GM18499 (cell line): ENCODE data around the gene PLCD3.

Experiments
- ATAC-seq: cut with Tn5 transposase; IDR thresholded peaks from one replicate; pipeline ENCODE4 v1.9.1; 2021; ENCODE audit warnings: moderate number of reproducible peaks; ENCODE audit not compliant: insufficient read depth, unreplicated experiment

PLCD3 gene

DNA sequence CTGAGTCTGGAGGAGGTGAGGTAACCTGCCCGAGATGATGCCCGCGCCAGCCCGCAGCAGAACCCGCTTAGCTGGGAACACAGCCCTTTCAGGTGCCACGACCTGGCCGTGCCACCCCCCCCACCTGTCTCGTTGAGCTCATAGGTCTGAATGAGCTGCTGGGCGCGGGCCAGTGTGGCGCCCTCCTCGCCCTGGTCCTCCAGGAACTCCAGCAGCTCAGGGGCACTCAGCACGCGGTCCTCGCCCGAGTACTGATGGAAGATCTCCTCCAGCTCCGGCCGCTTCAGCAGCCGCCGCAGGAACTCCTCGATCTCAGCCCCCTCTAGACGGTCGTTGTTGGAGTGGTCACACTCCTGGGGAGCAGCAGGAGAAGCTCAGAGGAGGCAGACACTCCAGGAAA is 13.6 kb downstream of the PLCD3 start:
- no peak for ATAC-seq

DNA sequence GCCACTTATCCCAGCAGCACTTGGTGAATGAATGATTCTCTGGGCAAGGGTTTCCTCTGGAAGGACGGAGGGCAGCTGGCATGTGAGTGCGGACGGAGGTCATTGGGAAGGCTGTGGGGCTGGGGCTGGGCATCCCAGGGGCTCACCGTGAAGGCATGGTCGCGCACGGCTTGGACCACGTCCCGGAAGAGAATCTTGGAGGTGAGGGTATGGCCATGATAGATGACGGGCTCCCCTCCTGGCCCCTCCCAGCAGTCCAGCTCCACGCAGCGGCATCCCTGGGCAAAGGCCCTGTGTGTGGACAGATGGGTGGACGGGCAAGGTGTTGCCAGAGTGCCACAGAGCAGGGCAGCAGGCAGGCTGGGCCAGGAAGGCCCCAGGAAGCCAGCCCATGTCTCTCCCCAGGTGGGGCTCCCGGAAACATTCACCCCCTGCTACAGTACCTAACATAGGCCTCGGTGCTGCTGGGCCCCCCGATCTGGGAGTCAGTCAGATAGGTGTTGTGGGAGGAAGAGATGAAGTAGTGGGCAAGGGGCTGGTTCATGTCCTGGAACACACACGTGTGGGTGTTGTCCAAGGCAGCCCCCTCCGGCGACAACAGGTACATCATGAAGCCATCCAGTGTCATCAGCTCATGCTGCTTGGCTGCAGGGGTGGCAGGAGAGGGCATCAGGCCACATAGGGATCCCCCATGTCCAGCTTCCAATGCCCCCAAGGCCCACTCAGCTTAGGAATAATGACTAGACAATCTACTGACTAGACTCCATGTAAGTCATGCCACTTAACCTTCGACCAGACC is 14.3 kb downstream of the PLCD3 start:
- no peak for ATAC-seq

DNA sequence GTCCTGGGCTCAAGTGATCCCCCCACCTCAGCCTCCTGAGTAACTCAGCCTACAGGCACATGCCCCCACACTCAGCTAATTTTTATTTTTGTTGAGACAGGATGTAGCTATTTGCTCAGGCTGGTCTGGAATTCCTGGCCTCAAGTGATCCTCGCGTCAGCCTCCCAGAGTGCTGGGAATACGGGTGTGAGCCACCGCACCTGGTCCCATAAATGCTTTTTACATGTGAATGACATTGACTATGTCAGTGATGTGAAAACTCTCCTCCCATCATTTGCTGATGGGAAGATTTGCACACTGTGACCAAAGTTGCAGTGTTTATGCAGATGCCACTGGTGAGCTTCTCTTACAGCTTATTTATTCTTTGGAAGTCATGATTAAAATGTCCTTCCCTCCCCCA is 15.0 kb downstream of the PLCD3 start:
- ATAC-seq = no peak

DNA sequence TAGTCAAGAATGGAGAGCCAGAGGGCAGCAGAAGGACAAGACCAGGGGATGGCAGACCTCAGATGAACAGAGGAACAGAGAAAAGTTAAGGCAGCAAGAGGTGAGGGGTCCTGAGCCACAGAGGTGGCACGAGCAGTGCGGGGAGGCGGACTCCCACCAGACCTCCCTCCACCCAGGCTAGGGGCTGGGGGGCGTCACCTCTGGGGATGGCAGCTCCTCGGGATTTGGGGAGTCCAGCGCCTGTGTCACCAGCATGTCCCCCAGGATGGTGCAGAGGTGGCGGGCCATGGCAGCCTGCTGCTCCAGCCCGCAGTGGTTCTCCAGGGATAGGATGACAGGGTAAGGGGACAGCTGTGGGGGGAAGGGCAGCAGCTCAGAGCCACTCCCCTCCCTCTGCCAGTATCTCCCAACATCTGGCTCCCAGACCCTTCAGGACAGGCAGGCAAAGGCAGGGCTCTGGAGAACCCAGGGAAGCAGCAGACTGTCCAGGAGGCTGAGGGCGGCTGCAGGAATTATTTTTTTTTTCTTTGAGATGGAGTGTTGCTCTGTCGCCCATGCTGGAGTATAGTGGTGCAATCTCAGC is 15.8 kb downstream of the PLCD3 start:
- no peak for ATAC-seq

DNA sequence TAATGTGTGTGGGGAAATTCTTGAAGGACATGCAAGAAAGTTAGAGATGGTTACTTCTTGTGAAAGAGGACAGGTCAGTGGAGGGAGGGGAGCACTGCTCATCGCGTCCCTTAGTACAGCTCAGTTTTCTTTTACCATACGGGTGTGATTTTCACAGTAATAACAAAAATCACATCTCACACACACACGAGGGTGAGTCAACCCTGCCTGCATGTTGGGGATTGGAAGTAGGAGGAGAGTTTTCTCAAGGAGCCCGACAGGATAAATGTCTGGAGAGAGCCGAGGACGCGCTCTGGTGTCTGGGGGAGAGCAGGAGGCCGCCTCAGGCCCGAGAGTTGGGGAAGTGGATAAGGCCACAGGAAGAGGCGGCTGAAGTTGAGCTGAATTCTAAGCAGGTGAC is 16.4 kb downstream of the PLCD3 start:
- ATAC-seq = no peak

DNA sequence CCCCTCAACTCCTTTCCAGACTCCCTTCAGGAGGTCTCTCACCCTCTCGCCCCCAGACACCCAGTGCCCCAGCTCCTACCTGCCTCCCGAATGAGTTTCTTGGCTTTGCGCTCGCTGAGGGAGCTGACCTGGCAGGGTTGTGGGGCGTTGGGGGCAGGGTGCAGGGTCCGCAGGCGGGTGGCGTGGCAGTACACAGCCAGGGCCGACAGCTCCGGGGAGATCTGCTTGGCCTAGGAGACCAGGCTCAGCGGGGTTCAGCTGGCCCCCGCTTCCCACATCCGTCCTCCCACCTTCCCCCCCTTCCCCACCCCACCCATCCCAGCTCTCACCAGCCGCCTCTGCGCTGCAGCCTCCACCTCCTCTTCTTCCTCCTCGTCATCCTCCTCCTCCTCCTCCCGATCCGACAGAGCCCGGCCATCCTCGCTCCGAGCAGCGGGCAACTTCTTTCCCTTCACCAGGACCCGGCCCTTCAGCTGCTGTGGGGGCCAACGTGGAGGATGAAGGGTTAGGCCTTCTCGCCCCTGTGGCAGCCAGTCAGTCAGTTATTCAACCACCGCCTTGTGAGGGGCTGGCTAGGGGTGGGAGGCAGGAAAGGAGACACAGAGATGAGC is 17.2 kb downstream of the PLCD3 start:
- ATAC-seq = no peak

DNA sequence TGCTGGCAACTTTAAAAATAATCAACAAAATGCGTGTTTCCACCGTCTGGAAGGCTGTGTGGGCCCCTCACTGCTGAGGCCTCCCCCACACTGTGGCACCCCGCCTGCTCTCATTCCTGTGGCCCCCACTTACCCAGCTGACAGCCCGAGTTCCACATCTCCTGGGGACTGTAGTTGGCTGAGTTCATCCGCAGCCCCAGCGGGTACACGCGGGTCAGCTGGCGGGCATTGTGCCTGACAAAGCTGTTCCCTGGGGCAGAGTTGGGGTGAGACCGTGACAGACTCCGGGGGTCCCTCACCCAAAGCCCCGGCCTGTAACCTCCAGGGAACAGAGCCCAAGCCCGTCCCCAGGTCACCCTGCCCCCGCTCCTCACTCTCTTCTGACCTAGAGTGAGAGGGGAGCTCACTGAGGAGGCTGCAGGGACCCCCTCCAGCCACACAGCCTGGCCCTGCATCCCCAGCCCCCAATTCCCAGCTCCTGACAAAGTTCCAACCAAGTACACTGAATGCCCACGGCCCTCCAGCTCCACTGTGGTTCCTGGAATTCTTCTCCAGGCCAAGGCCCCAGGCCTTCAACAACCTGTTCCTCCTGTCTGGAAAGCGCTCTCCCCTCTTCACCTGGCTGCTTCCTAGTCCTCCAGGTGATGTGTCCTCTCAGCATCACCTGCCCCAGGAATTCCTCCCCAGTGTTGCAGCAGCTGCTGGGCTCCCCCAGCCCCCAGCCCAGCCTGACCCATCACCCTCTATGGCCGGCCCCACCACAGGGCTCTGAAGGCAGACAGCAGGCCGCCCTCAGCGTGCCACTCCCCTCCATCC is 18.0 kb downstream of the PLCD3 start:
- ATAC-seq = no peak

DNA sequence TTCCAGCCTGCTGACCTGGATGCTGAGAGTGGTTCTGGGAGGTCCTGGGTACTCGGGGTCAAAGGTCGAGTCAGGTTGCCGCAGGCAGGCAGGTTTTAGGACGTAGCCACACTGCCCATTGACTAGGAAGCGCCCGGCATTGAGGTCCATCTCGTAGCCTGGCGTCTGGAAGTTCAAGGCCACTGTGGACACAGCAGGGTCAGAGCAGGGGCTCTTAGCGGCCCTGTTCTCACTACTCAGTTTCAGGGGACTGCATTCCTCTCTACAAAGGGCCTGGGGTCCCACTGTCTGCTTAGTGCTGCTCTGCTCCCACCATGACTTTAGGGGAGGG is 18.9 kb downstream of the PLCD3 start:
- no peak for ATAC-seq

DNA sequence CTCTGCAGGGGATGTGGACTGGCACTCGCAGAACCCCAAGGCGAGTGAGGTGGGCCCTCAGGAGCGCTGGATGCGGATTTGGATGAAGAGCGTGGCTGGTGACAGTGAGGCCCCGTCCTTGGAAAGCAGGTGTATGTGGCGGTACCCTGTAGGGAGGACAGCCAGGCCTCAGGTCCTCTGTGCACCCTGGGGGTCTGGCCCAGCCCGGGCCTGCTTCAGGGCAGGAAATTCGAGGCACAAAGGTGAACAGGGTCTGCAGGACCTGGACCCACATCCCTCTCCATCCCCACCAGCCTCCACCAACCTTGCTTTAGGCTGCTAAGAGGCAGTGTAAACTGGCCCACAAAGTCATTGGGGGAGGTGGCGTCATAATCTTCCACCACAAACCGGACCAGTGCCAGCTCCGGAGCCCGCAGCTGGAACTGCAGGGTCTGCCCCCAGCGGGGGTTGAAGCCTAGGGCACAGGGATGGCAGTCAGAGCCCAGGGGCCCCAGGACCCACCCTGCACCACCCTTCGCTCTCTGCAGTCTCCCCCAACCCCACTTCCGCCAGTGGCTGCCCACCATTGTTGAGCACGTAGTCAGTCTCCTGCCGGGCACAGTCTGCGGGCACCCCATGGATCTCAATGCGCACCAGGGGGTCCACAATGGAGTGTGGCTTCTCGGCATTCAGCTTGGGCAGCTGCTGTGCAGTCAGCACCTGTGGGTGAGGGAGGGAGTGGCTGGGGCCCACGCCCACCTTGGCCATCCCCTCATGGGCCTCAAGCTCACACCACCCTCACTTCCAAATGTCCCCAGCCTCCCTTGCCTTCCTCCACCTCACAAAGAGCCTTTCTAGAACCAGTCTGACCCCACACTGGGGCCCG is 19.5 kb downstream of the PLCD3 start:
- ATAC-seq = no peak

DNA sequence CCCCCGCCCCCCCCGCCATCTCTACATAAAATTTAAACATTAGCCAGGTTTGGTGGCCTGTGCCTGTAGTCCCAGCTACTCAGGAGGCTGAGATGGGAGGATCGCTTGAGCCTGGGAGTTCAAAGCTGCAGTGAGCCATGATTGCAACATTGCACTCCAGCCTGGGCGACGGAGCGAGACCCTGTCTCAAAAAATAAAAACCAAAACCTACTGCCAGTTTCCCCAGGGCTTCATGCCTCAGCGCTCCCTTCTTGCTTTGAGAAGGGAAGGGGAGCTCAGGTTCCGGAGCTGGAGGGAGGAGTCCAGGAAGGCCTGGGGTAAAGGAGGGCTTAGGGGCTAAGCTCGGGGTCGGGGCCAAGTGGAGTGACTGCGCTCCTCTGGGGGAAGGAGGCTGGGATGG is 20.5 kb downstream of the PLCD3 start:
- ATAC-seq = no peak

DNA sequence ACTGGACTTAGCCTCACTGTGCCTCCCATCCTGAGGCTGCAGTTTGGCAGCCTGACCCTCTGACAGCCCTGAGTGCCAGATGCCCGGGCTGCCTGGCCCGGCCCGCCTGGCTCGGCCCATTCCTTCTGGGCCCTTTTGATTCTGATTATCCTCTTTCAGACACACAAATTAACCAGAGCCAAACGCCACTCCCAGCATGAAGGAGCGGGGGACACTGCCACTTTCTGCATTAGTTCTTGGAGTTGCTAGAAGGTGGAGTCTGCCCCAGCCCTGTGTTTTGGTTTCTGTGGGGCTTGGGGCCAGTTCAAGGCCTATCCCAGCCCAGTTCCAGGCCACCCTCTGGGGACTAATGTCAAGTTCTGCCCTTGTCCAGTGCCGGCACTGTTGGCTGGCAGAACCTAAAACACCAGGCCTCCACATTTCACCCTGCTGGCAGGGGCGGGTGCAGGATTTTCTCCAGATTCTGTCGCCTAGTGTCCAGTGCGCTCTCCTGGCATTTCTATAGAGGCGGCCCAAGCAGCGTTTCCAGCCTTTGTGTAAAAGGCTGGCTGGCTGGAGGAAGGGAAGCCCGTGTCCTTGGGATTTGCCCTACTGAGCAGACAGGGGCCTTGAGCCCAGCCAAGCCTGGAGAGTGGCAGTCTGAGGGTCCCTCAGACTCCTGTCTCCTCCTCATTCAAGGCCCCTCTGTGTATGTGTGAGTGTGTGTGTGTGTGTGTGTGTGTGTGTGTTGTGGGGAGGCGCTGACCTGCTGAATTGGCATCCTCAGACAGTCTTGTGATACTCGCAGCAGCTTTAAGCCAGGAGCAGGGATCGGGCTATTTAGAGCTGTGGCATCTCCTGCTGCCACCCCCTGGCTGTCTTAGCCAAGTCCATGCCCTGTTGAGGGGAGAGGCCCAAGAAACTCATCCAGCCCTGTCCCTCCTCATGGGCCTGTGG is 21.4 kb downstream of the PLCD3 start:
- no peak for ATAC-seq

DNA sequence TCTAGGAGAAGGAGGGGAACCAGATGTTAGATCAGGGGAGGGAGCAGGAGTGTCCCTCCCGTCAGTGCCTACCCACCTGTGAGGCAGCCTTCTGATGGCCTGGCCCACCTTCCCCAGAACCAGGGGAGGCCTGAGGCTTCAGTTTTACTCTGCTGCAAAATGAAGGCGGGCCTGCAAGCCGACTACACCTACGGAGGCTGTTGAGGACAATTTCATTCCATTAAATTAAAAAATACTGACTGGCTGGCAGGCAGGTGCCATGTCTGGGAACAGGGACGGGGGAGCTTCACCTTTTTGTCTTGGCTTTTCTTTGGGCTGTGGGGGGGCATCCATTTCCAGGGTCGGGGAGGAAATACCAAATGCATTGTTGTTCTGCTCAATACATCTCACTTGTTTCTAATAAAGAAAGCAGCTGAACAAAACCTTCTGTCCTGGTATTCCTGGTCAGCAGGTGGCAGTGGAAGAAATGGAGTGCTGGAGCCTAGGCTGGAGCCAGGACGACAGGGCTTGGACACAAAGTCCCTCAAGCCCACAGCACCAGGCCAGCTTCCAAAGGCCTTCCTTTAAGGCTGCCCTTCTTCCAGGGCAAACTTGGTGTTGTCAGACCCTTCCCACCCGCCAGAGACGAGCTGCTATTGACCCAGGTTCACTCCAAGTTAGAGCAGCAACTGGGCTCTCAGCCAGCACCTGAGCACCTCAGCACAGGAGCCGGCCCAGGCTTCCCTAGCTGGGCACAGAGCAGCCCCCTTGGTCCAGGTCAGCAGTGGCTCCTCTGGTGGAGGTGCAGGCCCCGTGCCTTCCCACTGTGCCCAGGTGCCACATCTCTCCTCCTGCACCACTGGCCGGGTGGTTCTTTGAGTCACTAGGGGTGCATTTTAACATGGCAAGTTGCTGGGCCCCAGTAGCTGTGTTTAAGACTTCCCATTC is 23.5 kb downstream of the PLCD3 start:
- no peak for ATAC-seq

DNA sequence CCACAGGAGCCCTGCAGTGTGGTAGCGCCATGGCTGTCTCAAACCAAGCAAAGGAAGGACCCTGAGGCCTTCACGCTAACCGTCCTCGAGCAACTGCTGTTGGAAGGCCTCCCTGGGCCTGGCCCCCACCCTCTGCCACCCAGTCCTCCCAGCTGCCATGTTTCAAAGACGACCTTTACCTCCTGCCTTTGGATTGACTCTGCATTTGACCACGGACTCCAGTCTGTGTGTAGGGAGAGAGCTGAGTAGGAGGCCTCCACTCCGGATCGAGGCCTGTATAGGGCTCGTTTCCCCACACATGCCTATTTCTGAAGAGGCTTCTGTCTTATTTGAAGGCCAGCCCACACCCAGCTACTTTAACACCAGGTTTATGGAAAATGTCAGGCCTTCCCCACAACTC is 24.3 kb downstream of the PLCD3 start:
- ATAC-seq = no peak

DNA sequence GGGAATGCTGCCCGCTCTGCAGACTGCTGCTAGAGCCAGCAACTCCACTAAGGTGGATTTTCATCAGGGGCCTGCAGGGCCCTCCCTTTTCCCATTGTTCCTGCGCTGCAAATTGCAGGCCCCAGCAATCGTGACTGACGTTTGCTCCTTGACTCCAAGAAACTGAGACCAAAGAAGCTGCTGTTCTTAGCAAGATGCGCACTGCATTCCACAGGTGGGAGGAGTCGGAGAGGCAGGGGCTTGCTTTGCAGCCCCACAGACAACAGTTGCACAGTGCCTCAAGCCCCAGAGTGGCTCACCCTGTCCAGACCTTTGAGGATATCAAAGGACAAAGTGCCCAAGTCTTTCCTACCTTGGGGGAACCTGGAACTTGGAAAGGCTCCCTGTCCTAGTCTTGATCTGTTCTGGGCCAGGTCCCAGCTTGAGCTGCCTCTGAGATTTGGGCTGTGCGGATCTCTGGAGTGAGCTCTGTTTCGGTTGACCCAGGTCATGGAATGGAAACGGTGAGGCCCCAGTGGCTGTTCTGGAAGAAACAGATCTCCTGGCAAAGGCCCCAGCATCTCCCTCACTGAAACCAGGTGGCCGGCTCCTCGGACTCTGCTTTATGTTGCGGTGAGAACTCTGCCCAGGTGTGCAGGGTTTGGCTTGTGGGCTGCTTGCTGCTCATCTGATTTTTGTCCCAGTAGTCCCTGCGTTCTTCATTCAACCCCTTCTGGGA is 24.9 kb downstream of the PLCD3 start:
- no peak for ATAC-seq

DNA sequence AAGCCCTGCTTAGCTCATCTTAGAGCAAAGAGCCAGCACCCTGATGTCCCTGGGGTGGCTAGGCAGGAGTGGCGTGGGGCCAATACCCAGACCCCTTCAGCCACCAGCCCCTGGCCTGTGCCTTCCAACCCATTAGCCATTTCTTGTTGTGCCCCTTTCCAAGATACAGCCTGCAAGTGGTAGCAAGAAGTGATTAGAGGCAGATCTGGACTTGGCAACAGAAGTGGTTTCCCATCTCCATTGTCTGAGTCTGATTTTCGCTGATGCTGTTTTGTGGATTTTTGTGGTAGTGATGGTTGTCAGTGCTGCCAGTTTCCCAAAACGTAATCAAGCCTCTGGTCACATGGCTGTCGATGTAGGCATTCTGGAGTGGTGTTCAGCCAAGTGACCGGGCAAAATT is 25.7 kb downstream of the PLCD3 start:
- ATAC-seq = no peak

DNA sequence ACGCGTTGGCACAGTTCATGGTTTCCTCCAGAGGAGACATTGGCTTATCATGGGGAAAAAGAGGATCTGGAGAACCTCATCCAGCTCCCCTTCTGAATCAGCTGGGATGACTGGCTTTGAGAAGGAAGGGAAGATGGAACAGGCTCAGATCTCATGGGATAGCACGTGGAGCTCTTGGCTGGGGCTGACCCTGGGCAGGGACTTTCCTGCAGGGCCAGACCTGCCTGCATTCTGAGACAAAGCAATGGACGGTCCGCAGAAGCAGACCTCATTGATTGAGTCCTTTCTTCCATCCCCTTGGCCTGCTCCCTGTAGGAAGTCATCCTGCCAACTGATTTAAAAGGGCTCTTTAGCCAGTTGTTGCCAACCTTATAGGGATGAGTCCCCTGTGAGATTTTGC is 26.2 kb downstream of the PLCD3 start:
- no peak for ATAC-seq

DNA sequence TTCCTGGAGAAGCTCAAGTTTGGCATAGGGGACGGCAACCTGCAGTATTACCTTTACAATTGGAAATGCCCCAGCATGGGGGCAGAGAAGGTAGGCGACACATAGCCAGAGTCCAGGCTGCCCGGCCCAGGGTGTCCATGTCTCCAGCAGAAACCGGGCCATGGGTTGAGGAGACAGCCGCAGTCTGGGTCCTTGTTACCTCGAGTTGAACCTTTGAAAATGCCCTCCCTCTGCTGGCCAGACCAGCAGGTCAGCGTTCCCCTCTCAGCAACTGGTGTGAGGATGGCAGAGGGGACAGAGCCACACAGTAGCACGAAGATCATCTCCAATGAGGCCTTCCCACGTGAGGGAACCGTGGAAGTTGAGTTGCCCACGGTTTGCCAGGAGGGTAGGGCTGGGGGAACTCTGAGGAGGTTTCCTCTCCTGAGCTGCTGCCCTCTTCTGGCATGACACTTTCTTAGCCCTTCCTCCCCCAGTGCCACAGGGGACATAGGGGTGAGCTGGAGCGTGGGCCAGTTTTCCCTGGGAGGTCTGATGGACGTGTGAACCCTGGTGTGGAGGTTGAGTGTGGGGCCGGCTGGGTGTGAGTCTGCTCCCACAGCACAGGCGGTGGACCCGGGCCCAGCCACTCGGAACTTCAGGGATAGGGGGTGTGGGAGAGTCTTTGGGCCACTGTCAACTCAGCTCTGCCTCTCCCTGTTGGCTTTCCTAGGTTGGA is 27.2 kb downstream of the PLCD3 start:
- no peak for ATAC-seq
